Stimulated activated CD4-positive, alpha-beta T cell treated with anti-CD3 and anti-CD28 coated beads, Interleukin-15, amount 100 ng/mL, for 48 hours (primary cell): ENCODE data around the gene KCTD14.
"Not testable (repeated sequence)": the region's sequence is repeated elsewhere in the genome, so short reads cannot be mapped to it uniquely, and the experiment has no call there.

ENCODE experiments used
- DNase-seq, 2 donors: peaks; one replicate each; pipeline ENCODE4 v3.0.0-alpha.2; 2020; ENCODE audit warnings: low read depth in 2 of 2

KCTD14 gene

GRCh38 chr11:78022397-78023396 lies at the start of gene KCTD14:
KCTD14 (minus strand) TSS chr11:78023276; CDS start chr11:78023249, 27 bp downstream.
- DNase-seq: no peak

GRCh38 chr11:78072455-78072854 lies 49.4 kb upstream of the KCTD14 start:
- DNase-seq: no peak

- DNase-seq: no peak
These were observed 48.6 kb upstream of the KCTD14 start for GRCh38 chr11:78071717-78072116.

GRCh38 chr11:78070621-78071020 lies 47.5 kb upstream of the KCTD14 start:
- DNase-seq: no peak

- no peak for DNase-seq
These were observed 46.4 kb upstream of the KCTD14 start for GRCh38 chr11:78069465-78069864.

- DNase-seq: no peak
These were observed 44.6 kb upstream of the KCTD14 start for GRCh38 chr11:78067704-78068103.

GRCh38 chr11:78066471-78066870 lies 43.4 kb upstream of the KCTD14 start:
- no peak for DNase-seq

- no peak for DNase-seq
These were observed 42.1 kb upstream of the KCTD14 start for GRCh38 chr11:78065203-78065602.

GRCh38 chr11:78063440-78064181 lies 40.5 kb upstream of the KCTD14 start, which contains the start of gene THRSP:
THRSP (plus strand) TSS chr11:78063861; CDS start chr11:78063882, 21 bp downstream.
- DNase-seq: no peak

GRCh38 chr11:78062671-78063070 lies 39.6 kb upstream of the KCTD14 start:
- DNase-seq: no peak

GRCh38 chr11:78061921-78062311 lies 38.8 kb upstream of the KCTD14 start:
- no peak for DNase-seq

- DNase-seq: no peak
These were observed 38.2 kb upstream of the KCTD14 start for GRCh38 chr11:78061088-78061920.

- DNase-seq: no peak
These were observed 37.5 kb upstream of the KCTD14 start for GRCh38 chr11:78060533-78060932.

GRCh38 chr11:78059749-78060328 lies 36.8 kb upstream of the KCTD14 start:
- not testable (repeated sequence) for DNase-seq

- DNase-seq: no peak
These were observed 34.5 kb upstream of the KCTD14 start for GRCh38 chr11:78057462-78058055.

GRCh38 chr11:78056093-78056492 lies 33.0 kb upstream of the KCTD14 start:
- DNase-seq: no peak

GRCh38 chr11:78054971-78055370 lies 31.9 kb upstream of the KCTD14 start:
- no peak for DNase-seq

- DNase-seq: no peak
These were observed 28.1 kb upstream of the KCTD14 start for GRCh38 chr11:78050964-78051831.

GRCh38 chr11:78049348-78049747 lies 26.3 kb upstream of the KCTD14 start:
- DNase-seq: no peak

GRCh38 chr11:78048561-78048960 lies 25.5 kb upstream of the KCTD14 start:
- DNase-seq: no peak
